ENCODE results near the gene ACVR1B. TPM values are rescaled to one million over a fixed set of nuclear protein-coding genes. Genes with fewer than 3 reads are reported as not detected.

Gene ACVR1B
- total and polyA plus RNA-seq, 2 donors (not counting 3 experiments of a cell fraction or from before 2014, with no cell fraction given): 29.0 to 33.7 TPM

- ChIA-PET CTCF (interaction anchor here (1.1 to 1.4 kb wide), 2 partner anchors 13 to 34 kb away, joined by 3 read pairs; no protein-coding TSS in a partner anchor), POLR2A (no interaction called here)
- H3K79me2 ChIP-seq (ENCODE audit: control insufficient read depth, insufficient read depth, low read length): peaks cover 99% of the 10 kb centered on the region
- H3K9me3 ChIP-seq (replicated peaks; ENCODE audit: control insufficient read depth, insufficient read depth, low read length): no peaks in the 10 kb centered on the region
- H3K9ac ChIP-seq (replicated peaks; ENCODE audit: extremely low read depth, insufficient read depth, low read length): no peak overlapping the region
- intact Hi-C loops (cut with micrococcal nuclease) (no loop called here), dilution Hi-C loops (cut with MboI; ENCODE audit: extremely low pct_ligation_motif_present, low sequenced_read_pairs) (no loop called here)
- no peaks in the 10 kb centered on the region for H3K27me3 ChIP-seq (ENCODE audit: control insufficient read depth in 2 of 2, insufficient read depth in 2 of 2, low read length in 2 of 2)
- TF ChIP-seq EZH2 (IDR thresholded peaks at IDR 0.05; ENCODE audit: borderline replicate concordance, low read depth, low read length, severe bottlenecking): no peak
- no peak for TF ChIP-seq MAX (IDR thresholded peaks at IDR 0.05; ENCODE audit: insufficient read depth, insufficient read length)
- TF ChIP-seq POLR2A (IDR thresholded peaks at IDR 0.05; ENCODE audit: low read depth, low read length): no peak
- TF ChIP-seq GATA2 (IDR thresholded peaks at IDR 0.05; ENCODE audit: insufficient read depth, insufficient read length, low read depth, low read length): no peak
- TF ChIP-seq MYC (IDR thresholded peaks at IDR 0.05; ENCODE audit: low read depth, low read length): no peak
- no peak for TF ChIP-seq JUN (IDR thresholded peaks at IDR 0.05; ENCODE audit: borderline replicate concordance, insufficient read depth, insufficient read length, low read depth)
- TF ChIP-seq POLR2AphosphoS5 (IDR thresholded peaks at IDR 0.05; ENCODE audit: insufficient read depth, low read depth, low read length): no peak
- no peak for TF ChIP-seq CTCF (IDR thresholded peaks at IDR 0.05; ENCODE audit: extremely low read depth in 1 of 2, insufficient read depth in 1 of 2, low read depth in 1 of 2, low read length in 2 of 2)
- no peak for TF ChIP-seq FOS (IDR thresholded peaks at IDR 0.05; ENCODE audit: borderline replicate concordance, insufficient read depth, low read length)
- no peaks in the 10 kb centered on the region for H3K9me1 ChIP-seq (replicated peaks; ENCODE audit: control insufficient read depth, extremely low read depth, insufficient read depth, low read length)
- no peak overlapping the region for H3K27ac ChIP-seq (ENCODE audit: insufficient read depth, low read depth, low read length)
- no peak overlapping the region for H3K4me3 ChIP-seq (replicated peaks in 1 of 3; ENCODE audit: insufficient read depth in 1 of 3, low read depth in 1 of 3, low read length in 3 of 3)
- peaks cover 4% of the 10 kb centered on the region for H4K20me1 ChIP-seq (replicated peaks; ENCODE audit: control insufficient read depth, extremely low read depth, insufficient read depth, low read length)
- no peak for DNase-seq (ENCODE audit: low read depth, low spot score)
- H2AFZ ChIP-seq (ENCODE audit: low read depth, low read length): no peak overlapping the region
- no peak overlapping the region for H3K4me2 ChIP-seq (ENCODE audit: insufficient read depth, low read length)
- H3K36me3 ChIP-seq (ENCODE audit: control insufficient read depth in 2 of 2, extremely low read depth in 1 of 2, insufficient read depth in 2 of 2, low read length in 2 of 2): peaks cover 0 to 2% of the 10 kb centered on the region in 2 experiments
- no TSS peak for BruUV-seq (replicated peaks)
- no peak for FAIRE-seq
- peaks cover 32% of the 10 kb centered on the region for H3K4me1 ChIP-seq (ENCODE audit: control insufficient read depth, extremely low read depth, insufficient read depth, low read length)
Measured at GRCh38 chr12:51959921-51960320, 8.4 kb downstream of the ACVR1B start.
